HL-60 (cell line): ENCODE data around the gene MKLN1.

Experiments
- DNase-seq, 2 experiments: peaks; one replicate each; pipeline ENCODE4 v3.0.0-alpha.2; 2010 to 2020; ENCODE audit warnings: low read depth in 1 of 2, low spot score in 1 of 2
- H3K27ac ChIP-seq: fragments of 250-450 bp; sonication (Bioruptor Pico); replicated peaks from 2 replicates; pipeline ENCODE4 v1.5.1; 2020; ENCODE audit warnings: mild to moderate bottlenecking, moderate library complexity
- H3K27me3 ChIP-seq: fragments of 250-450 bp; sonication (Bioruptor Pico); 2 replicates; pipeline ENCODE4 v1.5.1; 2021; ENCODE audit warnings: mild to moderate bottlenecking, moderate library complexity; ENCODE audit not compliant: insufficient read depth, poor library complexity, severe bottlenecking
- H3K4me3 ChIP-seq: replicated peaks from 2 replicates; pipeline ENCODE4 v1.5.1; 2011; ENCODE audit warnings: mild to moderate bottlenecking, control low read depth, low read length; ENCODE audit not compliant: insufficient read depth
- CTCF ChIP-seq: IDR thresholded peaks from one replicate; pipeline ENCODE4 v1.5.1; 2011; ENCODE audit warnings: low read length, control low read depth, inconsistent platforms; ENCODE audit not compliant: insufficient read depth
- GABPA ChIP-seq: IDR thresholded peaks from 2 replicates; pipeline ENCODE4 v1.6.1; 2012; ENCODE audit warnings: low read depth
- POLR2AphosphoS5 ChIP-seq: IDR thresholded peaks from 2 replicates; pipeline ENCODE4 v1.6.1; 2012; ENCODE audit warnings: low read depth
- REST ChIP-seq: IDR thresholded peaks from 2 replicates; pipeline ENCODE4 v1.6.1; 2012; ENCODE audit warnings: low read depth; ENCODE audit not compliant: insufficient replicate concordance
- SPI1 ChIP-seq: IDR thresholded peaks from 2 replicates; pipeline ENCODE4 v1.6.1; 2012; ENCODE audit warnings: low read depth, mild to moderate bottlenecking, borderline replicate concordance

Gene MKLN1

DNA sequence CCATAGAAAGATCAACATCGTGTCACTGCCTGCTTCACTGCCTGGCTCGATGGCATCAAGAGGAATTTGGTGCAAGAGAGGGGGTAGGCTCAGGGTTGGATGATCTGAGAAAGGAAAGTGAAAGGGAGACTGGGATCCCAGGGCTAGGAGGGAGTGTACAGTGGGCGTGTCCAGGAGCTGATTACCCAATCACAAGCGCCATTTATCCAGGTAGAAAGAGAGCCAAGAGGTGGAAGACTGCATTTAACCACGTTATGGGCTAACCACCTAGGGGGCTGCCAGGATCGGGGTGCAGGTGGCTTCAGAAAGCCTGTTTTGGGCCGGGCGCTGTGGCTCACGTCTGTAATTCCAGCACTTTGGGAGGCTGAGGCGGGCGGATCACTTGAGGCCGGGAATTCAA, 218.4 kb downstream of the MKLN1 start:
- no peak for DNase-seq
- no peaks in the 10 kb centered on the region for H3K27me3 ChIP-seq
- no peak overlapping the region for H3K4me3 ChIP-seq
- H3K27ac ChIP-seq: no peak overlapping the region
- TF ChIP-seq CTCF: no peak
- TF ChIP-seq POLR2AphosphoS5: no peak
- no peak for TF ChIP-seq GABPA
- TF ChIP-seq SPI1: no peak
- TF ChIP-seq REST: no peak
